A673 (cell line): ENCODE measurements around the gene NARF. TPM values are rescaled to one million over a fixed set of nuclear protein-coding genes. Genes with fewer than 3 reads are reported as not detected.

ENCODE experiments used
- BruUV-seq: library from RNA; stranded (reverse); fragments of 400-500 nt; replicated peaks from 2 replicates; lab custom pipeline; 2021; lab: Mats Ljungman, UMichigan
- CTCF ChIA-PET: fragments of 300-600 bp; sonication (Branson Sonifier 250); formaldehyde crosslinking; loops from one replicate; lab custom pipeline; 2022; ENCODE audit warnings: antibody characterized with exemption; lab: Charles Lee
- POLR2A ChIA-PET: fragments of 300-600 bp; sonication (Branson Sonifier 250); formaldehyde crosslinking; loops from one replicate; lab custom pipeline; 2022; ENCODE audit warnings: antibody characterized with exemption; ENCODE audit not compliant: low non-redundant PET; lab: Charles Lee
- DNase-seq: peaks from one replicate; pipeline ENCODE4 v3.0.0-alpha.2; 2015; ENCODE audit warnings: low spot score
- H3K27ac ChIP-seq: fragments of 200-600 bp; sonication (generic); 2 replicates; pipeline ENCODE4 v1.5.1; 2016; ENCODE audit warnings: mixed run types, low read depth, mild to moderate bottlenecking, mixed read lengths, antibody characterized with exemption, low read length; ENCODE audit not compliant: poor library complexity, severe bottlenecking
- H3K27me3 ChIP-seq: fragments of 200-600 bp; sonication (generic); replicated peaks from 2 replicates; pipeline ENCODE4 v1.6.1; 2017; ENCODE audit warnings: mixed run types, low read depth, mild to moderate bottlenecking, mixed read lengths, antibody characterized with exemption, low read length; ENCODE audit not compliant: insufficient read depth, poor library complexity
- H3K36me3 ChIP-seq: fragments of 200-600 bp; sonication (generic); 2 replicates; pipeline ENCODE4 v1.6.1; 2016; ENCODE audit warnings: mixed run types, mild to moderate bottlenecking, mixed read lengths, antibody characterized with exemption, low read length; ENCODE audit not compliant: insufficient read depth, poor library complexity, severe bottlenecking
- H3K4me1 ChIP-seq: fragments of 200-600 bp; sonication (generic); 2 replicates; pipeline ENCODE4 v1.6.1; 2017; ENCODE audit warnings: mixed run types, mild to moderate bottlenecking, mixed read lengths, antibody characterized with exemption, low read length; ENCODE audit not compliant: insufficient read depth, poor library complexity, severe bottlenecking
- H3K4me3 ChIP-seq: fragments of 200-600 bp; sonication (generic); 2 replicates; pipeline ENCODE4 v1.5.1; 2016; ENCODE audit warnings: low read depth, mixed run types, mild to moderate bottlenecking, mixed read lengths, low read length; ENCODE audit not compliant: poor library complexity, severe bottlenecking
- H3K9me3 ChIP-seq: fragments of 200-600 bp; sonication (generic); 2 replicates; pipeline ENCODE4 v1.6.1; 2016; ENCODE audit warnings: mixed run types, low read depth, mild to moderate bottlenecking, mixed read lengths, antibody characterized with exemption, low read length; ENCODE audit not compliant: poor library complexity, severe bottlenecking
- CTCF ChIP-seq: fragments of 300-800, 200-600 bp; sonication (generic); conservative IDR thresholded peaks from 2 replicates; pipeline ENCODE4 v1.5.1; 2017; ENCODE audit warnings: low read depth, mild to moderate bottlenecking, antibody characterized with exemption, low read length, moderate library complexity, mixed read lengths
- EZH2 ChIP-seq: fragments of 200-600 bp; sonication (generic); IDR thresholded peaks from 2 replicates; pipeline ENCODE4 v1.6.1; 2017; ENCODE audit warnings: borderline replicate concordance, low read depth, mild to moderate bottlenecking, mixed read lengths, antibody characterized with exemption, low read length; ENCODE audit not compliant: poor library complexity, severe bottlenecking
- intact Hi-C: fragments of 100-400 bp; cut with micrococcal nuclease; formaldehyde crosslinking; loops from one replicate; pipeline ENCODE4 v1.10.0; 2022; ENCODE audit not compliant: unreplicated experiment
- total RNA-seq: library from RNA; stranded (reverse); gene quantifications from 2 replicates; pipeline ENCODE4 v1.2.3, GENCODE V29; 2021

The NARF gene
- total RNA-seq, 1 experiment from 2014 or later, result 74.1 TPM

GRCh38 chr17:82489117-82489516 is 30.6 kb downstream of the NARF start:
- Histone ChIP-seq H3K4me1 (no peaks in the 10 kb centered on the region), H3K27ac (no peak overlapping the region), H3K9me3 (no peaks in the 10 kb centered on the region), H3K4me3 (no peak overlapping the region), H3K27me3 (no peaks in the 10 kb centered on the region), H3K36me3 (peaks cover 25% of the 10 kb centered on the region)
- ChIA-PET POLR2A (no interaction called here), CTCF (no interaction called here)
- TF ChIP-seq CTCF (no peak), EZH2 (no peak)
- BruUV-seq, result no TSS peak
- intact Hi-C loops, result no loop called here
- no peak for DNase-seq

- POLR2A ChIA-PET, result no interaction called here
- Histone ChIP-seq H3K4me3 (no peak overlapping the region), H3K27me3 (no peaks in the 10 kb centered on the region), H3K36me3 (peaks cover 16% of the 10 kb centered on the region), H3K9me3 (no peaks in the 10 kb centered on the region), H3K4me1 (no peaks in the 10 kb centered on the region), H3K27ac (no peak overlapping the region)
- intact Hi-C loops, result no loop called here
- CTCF ChIA-PET, result no interaction called here
- no TSS peak for BruUV-seq
- TF ChIP-seq CTCF (no peak), EZH2 (no peak)
- no peak for DNase-seq
Measured at GRCh38 chr17:82489851-82490511, 31.4 kb downstream of the NARF start.

- no peaks in the 10 kb centered on the region for H3K4me1 ChIP-seq
- no peaks in the 10 kb centered on the region for H3K27me3 ChIP-seq
- no peak overlapping the region for H3K27ac ChIP-seq
- ChIA-PET POLR2A (no interaction called here), CTCF (no interaction called here)
- H3K36me3 ChIP-seq, result peaks cover 11% of the 10 kb centered on the region
- TF ChIP-seq CTCF (no peak), EZH2 (no peak)
- intact Hi-C loops, result no loop called here
- no TSS peak for BruUV-seq
- DNase-seq, result no peak
- H3K9me3 ChIP-seq, result no peaks in the 10 kb centered on the region
- H3K4me3 ChIP-seq, result no peak overlapping the region
Measured at GRCh38 chr17:82490512-82491195, 32.1 kb downstream of the NARF start.
